ENCODE data around the gene SYT7. TPM values are rescaled to one million over a fixed set of nuclear protein-coding genes. Genes with fewer than 3 reads are reported as not detected.
"Not testable (repeated sequence)": the region's sequence is repeated elsewhere in the genome, so short reads cannot be mapped to it uniquely, and the experiment has no call there.

The SYT7 gene
- total and polyA plus RNA-seq, 4 donors: 1.7 to 10.6 (median 3.8) TPM

DNA sequence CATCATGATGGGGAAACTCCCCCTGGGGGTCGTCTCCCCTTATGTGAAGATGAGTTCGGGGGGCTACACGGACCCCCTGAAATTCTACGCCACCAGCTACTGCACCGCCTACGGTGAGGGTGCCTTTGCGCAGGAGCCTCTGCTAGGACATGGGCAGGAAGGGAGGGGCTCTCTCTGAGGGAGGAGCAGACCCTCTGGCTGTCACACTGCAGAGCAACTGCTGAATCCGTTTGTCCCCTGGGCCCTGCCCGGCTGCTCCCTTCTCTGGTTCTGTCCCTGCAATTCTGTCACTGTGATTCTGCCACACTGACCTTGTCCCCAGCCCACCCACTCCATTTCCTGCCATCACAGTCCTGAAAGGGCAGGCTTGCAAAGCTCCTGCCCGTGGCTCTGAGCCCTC, 99.1 kb downstream of the SYT7 start:
- Histone ChIP-seq H3K27me3 (ENCODE audit: control insufficient read depth in 3 of 3, insufficient read depth in 3 of 3, low read length in 2 of 3) (no peaks in the 10 kb centered on the region), H3K27ac (ENCODE audit: low read depth in 1 of 2, low read length in 1 of 2) (no peak overlapping the region), H3K9ac (ENCODE audit: insufficient read depth in 1 of 2, low read length in 2 of 2) (no peak overlapping the region), H3K9me3 (ENCODE audit: control insufficient read depth in 4 of 4, insufficient read depth in 3 of 4, low read length in 3 of 4) (no peaks in the 10 kb centered on the region), H3K36me3 (ENCODE audit: control insufficient read depth in 4 of 4, insufficient read depth in 4 of 4, low read length in 4 of 4) (no peaks in the 10 kb centered on the region), H3K4me3 (no peak overlapping the region), H3K4me1 (ENCODE audit: control insufficient read depth in 5 of 5, insufficient read depth in 5 of 5, low read length in 5 of 5) (no peaks in the 10 kb centered on the region)
- WGBS, 2 donors: 61 to 71% methylated on average over 9 to 10 of the region's 10 CpGs
- ATAC-seq (ENCODE audit: insufficient read depth, low FRiP score) (no peak), DNase-seq (no peak)
- TF ChIP-seq, protein P1, sequence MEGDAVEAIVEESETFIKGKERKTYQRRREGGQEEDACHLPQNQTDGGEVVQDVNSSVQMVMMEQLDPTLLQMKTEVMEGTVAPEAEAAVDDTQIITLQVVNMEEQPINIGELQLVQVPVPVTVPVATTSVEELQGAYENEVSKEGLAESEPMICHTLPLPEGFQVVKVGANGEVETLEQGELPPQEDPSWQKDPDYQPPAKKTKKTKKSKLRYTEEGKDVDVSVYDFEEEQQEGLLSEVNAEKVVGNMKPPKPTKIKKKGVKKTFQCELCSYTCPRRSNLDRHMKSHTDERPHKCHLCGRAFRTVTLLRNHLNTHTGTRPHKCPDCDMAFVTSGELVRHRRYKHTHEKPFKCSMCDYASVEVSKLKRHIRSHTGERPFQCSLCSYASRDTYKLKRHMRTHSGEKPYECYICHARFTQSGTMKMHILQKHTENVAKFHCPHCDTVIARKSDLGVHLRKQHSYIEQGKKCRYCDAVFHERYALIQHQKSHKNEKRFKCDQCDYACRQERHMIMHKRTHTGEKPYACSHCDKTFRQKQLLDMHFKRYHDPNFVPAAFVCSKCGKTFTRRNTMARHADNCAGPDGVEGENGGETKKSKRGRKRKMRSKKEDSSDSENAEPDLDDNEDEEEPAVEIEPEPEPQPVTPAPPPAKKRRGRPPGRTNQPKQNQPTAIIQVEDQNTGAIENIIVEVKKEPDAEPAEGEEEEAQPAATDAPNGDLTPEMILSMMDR (IDR thresholded peaks at IDR 0.05; ENCODE audit: control extremely low read depth, extremely low read depth): no peak

DNA sequence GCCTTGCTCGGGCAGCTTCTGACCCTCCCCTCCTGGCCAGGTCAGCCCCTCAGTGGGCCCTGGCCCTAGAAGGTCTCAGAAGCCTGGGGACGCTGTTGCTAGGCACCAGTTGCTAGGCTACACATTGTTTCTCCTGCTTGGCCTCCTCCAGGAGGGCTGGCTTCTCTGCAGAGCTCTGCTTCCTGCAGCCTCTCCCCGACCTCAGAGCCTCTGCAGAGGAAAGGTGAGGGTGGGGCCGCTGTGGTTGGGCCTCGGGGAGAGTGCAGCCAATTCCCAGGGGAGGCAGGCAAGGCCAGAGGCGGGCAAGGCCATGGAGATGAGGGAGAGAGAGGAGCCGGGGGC, 99.9 kb downstream of the SYT7 start:
- ATAC-seq (ENCODE audit: insufficient read depth, low FRiP score): no peak
- H3K36me3 ChIP-seq (ENCODE audit: control insufficient read depth in 4 of 4, insufficient read depth in 4 of 4, low read length in 4 of 4): no peaks in the 10 kb centered on the region
- no peaks in the 10 kb centered on the region for H3K9me3 ChIP-seq (ENCODE audit: control insufficient read depth in 4 of 4, insufficient read depth in 3 of 4, low read length in 3 of 4)
- DNase-seq: peak; percentile 58 to 65 (median 60)
- H3K9ac ChIP-seq (ENCODE audit: insufficient read depth in 1 of 2, low read length in 2 of 2): no peak overlapping the region
- no peaks in the 10 kb centered on the region for H3K27me3 ChIP-seq (ENCODE audit: control insufficient read depth in 3 of 3, insufficient read depth in 3 of 3, low read length in 2 of 3)
- no peaks in the 10 kb centered on the region for H3K4me1 ChIP-seq (ENCODE audit: control insufficient read depth in 5 of 5, insufficient read depth in 5 of 5, low read length in 5 of 5)
- H3K4me3 ChIP-seq: no peak overlapping the region
- WGBS, 2 donors: 32 to 47% methylated on average over 7 of the region's 7 CpGs
- TF ChIP-seq, protein P1 (IDR thresholded peaks at IDR 0.05; ENCODE audit: control extremely low read depth, extremely low read depth): no peak
- no peak overlapping the region for H3K27ac ChIP-seq (ENCODE audit: low read depth in 1 of 2, low read length in 1 of 2)

DNA sequence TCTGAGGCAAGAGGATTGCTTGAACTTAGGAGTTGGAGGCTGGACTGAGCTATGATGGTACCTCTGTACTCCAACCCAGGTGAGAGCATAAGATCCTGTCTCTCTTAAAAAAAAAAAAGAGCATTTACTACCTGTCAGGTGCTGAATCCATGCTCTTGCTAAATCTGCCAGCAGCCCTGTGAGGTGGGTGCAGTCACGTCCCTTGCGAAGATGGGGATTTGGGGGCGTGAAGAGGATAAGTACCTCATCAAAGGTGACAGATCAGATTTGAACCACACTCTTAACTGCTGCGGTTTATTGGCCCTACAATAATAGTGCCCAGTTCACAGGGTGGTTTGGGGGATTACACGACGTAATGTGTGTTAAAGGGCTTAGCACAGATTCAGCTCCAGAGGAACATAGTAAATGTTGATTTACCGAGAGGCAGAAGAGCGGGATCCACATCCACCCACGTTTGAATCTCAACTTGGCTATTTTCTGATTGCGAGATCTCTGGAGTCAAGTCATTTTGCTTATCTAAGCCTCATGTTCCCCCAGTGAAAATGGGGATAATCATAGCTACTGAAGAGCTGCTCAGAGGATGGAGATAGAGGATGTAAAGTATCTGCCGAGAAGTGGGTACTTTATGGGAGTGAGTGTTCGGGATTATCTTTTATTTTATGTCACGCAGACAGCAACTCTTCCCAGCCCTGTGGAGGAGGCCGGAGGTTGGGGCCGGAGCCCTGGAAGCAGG, 100.4 kb downstream of the SYT7 start:
- Histone ChIP-seq H3K9me3 (ENCODE audit: control insufficient read depth in 4 of 4, insufficient read depth in 3 of 4, low read length in 3 of 4) (no peaks in the 10 kb centered on the region), H3K4me1 (ENCODE audit: control insufficient read depth in 5 of 5, insufficient read depth in 5 of 5, low read length in 5 of 5) (no peaks in the 10 kb centered on the region), H3K4me3 (no peak overlapping the region), H3K36me3 (ENCODE audit: control insufficient read depth in 4 of 4, insufficient read depth in 4 of 4, low read length in 4 of 4) (no peaks in the 10 kb centered on the region), H3K27me3 (ENCODE audit: control insufficient read depth in 3 of 3, insufficient read depth in 3 of 3, low read length in 2 of 3) (no peaks in the 10 kb centered on the region), H3K27ac (ENCODE audit: low read depth in 1 of 2, low read length in 1 of 2) (no peak overlapping the region), H3K9ac (ENCODE audit: insufficient read depth in 1 of 2, low read length in 2 of 2) (no peak overlapping the region)
- ATAC-seq (ENCODE audit: insufficient read depth, low FRiP score) (no peak), DNase-seq (no peak)
- 81 to 90% methylated on average over 15 of the region's 15 CpGs for WGBS, 2 donors
- TF ChIP-seq, protein P1 (IDR thresholded peaks at IDR 0.05; ENCODE audit: control extremely low read depth, extremely low read depth): no peak

GRCh38 chr11:61479360-61480058, 101.4 kb downstream of the SYT7 start:
- not testable (repeated sequence) for H3K36me3 ChIP-seq (ENCODE audit: control insufficient read depth in 4 of 4, insufficient read depth in 4 of 4, low read length in 4 of 4); H3K9me3 ChIP-seq (ENCODE audit: control insufficient read depth in 4 of 4, insufficient read depth in 3 of 4, low read length in 3 of 4); ATAC-seq (ENCODE audit: insufficient read depth, low FRiP score); H3K4me1 ChIP-seq (ENCODE audit: control insufficient read depth in 5 of 5, insufficient read depth in 5 of 5, low read length in 5 of 5); DNase-seq; H3K9ac ChIP-seq (ENCODE audit: insufficient read depth in 1 of 2, low read length in 2 of 2); H3K27ac ChIP-seq (ENCODE audit: low read depth in 1 of 2, low read length in 1 of 2); H3K4me3 ChIP-seq; H3K27me3 ChIP-seq (ENCODE audit: control insufficient read depth in 3 of 3, insufficient read depth in 3 of 3, low read length in 2 of 3)
- 91 to 97% methylated on average over 11 of the region's 11 CpGs for WGBS, 2 donors
